Mononuclear cell (primary cell): Measurements from ENCODE around the gene FCRL5. TPM values are rescaled to one million over a fixed set of nuclear protein-coding genes. Genes with fewer than 3 reads are reported as not detected.

Source experiments
- H3K27me3 ChIP-seq: 2 replicates; pipeline ENCODE4 v1.6.0; 2011; ENCODE audit warnings: low read length, control low read depth; ENCODE audit not compliant: insufficient read depth
- H3K4me1 ChIP-seq: 2 replicates; pipeline ENCODE4 v1.5.1; 2011; ENCODE audit warnings: mild to moderate bottlenecking, low read length, control low read depth; ENCODE audit not compliant: insufficient read depth
- H3K4me3 ChIP-seq: 2 replicates; pipeline ENCODE4 v1.5.1; 2011; ENCODE audit warnings: mild to moderate bottlenecking, low read length, moderate library complexity
- H3K9me3 ChIP-seq: 2 replicates; pipeline ENCODE4 v1.5.1; 2011; ENCODE audit warnings: low read depth, mild to moderate bottlenecking, control low read depth, low read length
- total RNA-seq: library from RNA; depleted of rRNA; stranded (reverse); fragments of >200 nt; gene quantifications from one replicate; pipeline ENCODE4 v1.2.3, GENCODE V29; 2012

FCRL5 gene
- total RNA-seq, 1 donor: 6.6 TPM

DNA sequence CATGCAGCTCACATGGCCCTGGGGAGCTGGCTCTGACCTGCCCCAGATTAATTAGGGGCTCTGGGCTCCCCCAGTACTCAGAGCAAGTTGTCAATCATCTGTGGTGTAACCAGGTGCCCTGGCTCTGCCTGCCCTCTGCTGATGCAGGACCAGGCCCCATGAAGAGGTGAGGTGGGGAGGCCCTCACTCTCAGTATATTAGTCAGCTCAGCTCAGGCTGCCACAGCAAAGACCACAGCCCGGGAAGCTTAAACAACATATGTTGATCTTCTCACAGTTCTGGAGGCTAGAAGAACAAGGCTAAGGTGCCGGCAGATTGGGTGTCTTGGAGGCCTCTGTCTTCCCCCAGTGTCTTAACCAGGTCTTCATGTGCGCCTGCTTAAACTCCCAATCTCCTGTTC is 66.5 kb downstream of the FCRL5 start:
- H3K27me3 ChIP-seq: no peaks in the 10 kb centered on the region
- no peak overlapping the region for H3K4me3 ChIP-seq
- no peaks in the 10 kb centered on the region for H3K4me1 ChIP-seq
- no peaks in the 10 kb centered on the region for H3K9me3 ChIP-seq

- H3K4me1 ChIP-seq: no peaks in the 10 kb centered on the region
- no peak overlapping the region for H3K4me3 ChIP-seq
- H3K9me3 ChIP-seq: no peaks in the 10 kb centered on the region
- no peaks in the 10 kb centered on the region for H3K27me3 ChIP-seq
These were observed 67.7 kb downstream of the FCRL5 start for GRCh38 chr1:157484573-157484972.

- H3K9me3 ChIP-seq: no peaks in the 10 kb centered on the region
- no peaks in the 10 kb centered on the region for H3K4me1 ChIP-seq
- no peak overlapping the region for H3K4me3 ChIP-seq
- H3K27me3 ChIP-seq: no peaks in the 10 kb centered on the region
These were observed 68.7 kb downstream of the FCRL5 start for GRCh38 chr1:157483635-157484034.

DNA sequence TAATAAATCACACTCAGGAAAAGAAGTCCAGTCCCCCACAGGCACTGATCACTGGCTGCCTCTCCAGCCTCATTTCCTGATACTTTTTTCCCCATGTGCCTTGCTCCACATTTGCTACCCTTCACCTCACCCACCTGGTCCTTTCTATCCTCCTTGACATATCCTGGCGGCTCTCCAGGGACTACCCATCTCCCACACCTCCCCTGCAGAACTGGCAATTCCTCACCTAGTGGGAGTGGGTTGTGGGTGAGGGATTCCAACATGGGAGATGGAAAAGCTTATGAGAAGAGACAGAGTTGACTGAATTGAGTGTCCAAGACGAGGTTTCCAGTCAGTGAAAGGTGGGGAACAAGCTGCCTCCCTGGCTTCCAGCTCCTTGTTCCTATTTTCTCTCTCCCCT is 69.6 kb downstream of the FCRL5 start:
- Histone ChIP-seq H3K4me1 (no peaks in the 10 kb centered on the region), H3K27me3 (no peaks in the 10 kb centered on the region), H3K4me3 (no peak overlapping the region), H3K9me3 (no peaks in the 10 kb centered on the region)

DNA sequence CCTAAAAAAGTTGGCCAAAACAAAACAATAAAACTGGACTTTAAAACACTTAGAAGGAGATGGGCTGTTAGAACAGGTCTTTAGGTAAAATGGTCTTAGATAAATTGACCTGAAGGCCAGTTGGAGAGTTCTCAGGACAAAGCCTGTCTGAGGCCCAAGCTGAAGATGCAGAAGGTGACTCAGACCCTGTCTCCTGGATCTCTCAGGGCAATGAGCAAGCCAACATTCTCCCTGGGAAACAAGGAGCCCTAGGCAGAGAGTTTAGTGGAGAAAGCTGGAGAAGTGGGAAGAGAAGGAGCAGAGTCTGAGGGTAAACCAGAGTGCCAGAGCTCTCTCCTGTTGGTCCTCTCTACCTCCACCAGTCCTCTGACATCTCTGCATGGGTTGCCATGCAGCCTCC is 70.1 kb downstream of the FCRL5 start:
- Histone ChIP-seq H3K9me3 (no peaks in the 10 kb centered on the region), H3K4me1 (no peaks in the 10 kb centered on the region), H3K27me3 (no peaks in the 10 kb centered on the region), H3K4me3 (no peak overlapping the region)

- no peaks in the 10 kb centered on the region for H3K4me1 ChIP-seq
- no peak overlapping the region for H3K4me3 ChIP-seq
- H3K9me3 ChIP-seq: peaks cover 6% of the 10 kb centered on the region
- H3K27me3 ChIP-seq: no peaks in the 10 kb centered on the region
These were observed 74.3 kb downstream of the FCRL5 start for GRCh38 chr1:157478030-157478429.

DNA sequence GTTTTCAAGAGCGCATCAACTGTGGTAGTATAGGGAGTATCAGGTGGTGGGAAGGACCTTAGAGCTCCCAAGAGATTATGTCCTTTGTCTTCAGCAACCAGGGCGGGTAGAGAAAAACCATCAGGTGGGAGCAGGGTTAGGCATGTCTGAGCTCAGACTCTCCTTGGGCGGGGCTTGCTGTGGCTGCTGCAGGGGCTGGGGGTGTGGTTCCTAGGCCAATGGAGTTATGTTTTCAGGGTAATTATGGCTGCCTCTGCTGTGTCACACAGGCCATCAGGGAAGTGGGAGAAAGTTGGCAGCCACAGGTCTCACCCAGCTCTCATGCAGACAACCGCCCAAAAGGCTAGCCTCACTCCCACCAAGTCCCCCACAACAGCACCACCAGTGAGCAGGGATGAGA is 74.9 kb downstream of the FCRL5 start:
- Histone ChIP-seq H3K4me1 (no peaks in the 10 kb centered on the region), H3K4me3 (no peak overlapping the region), H3K9me3 (peaks cover 6% of the 10 kb centered on the region), H3K27me3 (peaks cover 5% of the 10 kb centered on the region)

DNA sequence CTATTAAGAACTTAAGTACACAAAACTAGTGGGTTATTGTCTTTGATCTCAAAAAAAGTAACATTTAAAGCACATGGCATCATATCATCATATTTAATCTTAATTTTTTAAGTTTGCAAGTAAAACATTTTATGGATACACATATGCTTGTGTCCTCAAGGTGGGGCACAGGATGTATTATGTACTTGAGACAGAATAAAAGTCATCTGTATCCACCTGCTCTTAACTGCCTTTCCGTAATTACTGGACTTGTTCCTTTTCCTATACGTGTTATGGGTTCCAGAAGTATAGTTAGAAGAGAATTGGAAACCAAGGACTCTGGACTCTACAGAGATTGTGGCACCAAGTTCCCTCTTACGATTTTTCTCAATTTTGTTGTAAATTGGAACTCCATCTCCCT is 79.4 kb downstream of the FCRL5 start:
- peaks cover 6% of the 10 kb centered on the region for H3K9me3 ChIP-seq
- peaks cover 6% of the 10 kb centered on the region for H3K27me3 ChIP-seq

DNA sequence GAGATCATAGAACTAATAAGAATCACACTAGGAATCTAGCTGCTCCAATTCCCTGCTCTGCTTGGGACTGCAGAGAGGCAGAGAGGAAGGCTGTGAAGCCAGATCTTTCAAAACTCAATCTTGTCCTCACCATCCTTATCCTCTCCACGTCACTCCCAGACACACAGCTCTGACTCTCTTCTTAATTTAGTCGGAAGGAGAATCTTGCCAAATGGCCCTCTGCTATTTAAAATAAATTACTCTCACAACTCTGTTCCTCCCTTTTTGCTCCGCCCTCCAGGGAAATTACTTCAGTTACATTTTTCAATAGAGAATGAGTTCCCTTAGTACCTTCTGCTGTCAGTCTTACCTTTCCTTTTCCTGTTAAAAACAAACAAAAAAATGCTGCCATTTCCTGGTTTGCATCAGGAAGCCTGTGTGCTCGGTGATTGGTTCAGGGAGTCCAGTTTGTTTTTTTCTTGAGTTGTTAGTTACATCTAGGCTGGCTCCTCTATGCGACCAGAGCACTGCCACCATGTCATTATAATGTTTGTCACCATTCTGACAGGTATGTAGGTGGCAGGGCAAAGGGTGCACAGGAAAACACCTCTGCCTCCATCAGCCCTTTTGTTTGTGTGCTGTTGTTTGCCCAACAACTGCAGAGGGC is 80.1 kb downstream of the FCRL5 start:
- Histone ChIP-seq H3K27me3 (peaks cover 6% of the 10 kb centered on the region), H3K4me3 (no peak overlapping the region), H3K4me1 (peaks cover 9% of the 10 kb centered on the region), H3K9me3 (peaks cover 6% of the 10 kb centered on the region)

More for the DNA sequence above, 79.4 kb downstream of the FCRL5 start:
- Histone ChIP-seq H3K4me1 (peaks cover 9% of the 10 kb centered on the region), H3K4me3 (no peak overlapping the region)

GRCh38 chr1:157471531-157471930 is 80.8 kb downstream of the FCRL5 start:
- H3K9me3 ChIP-seq: peaks cover 6% of the 10 kb centered on the region
- H3K27me3 ChIP-seq: peaks cover 6% of the 10 kb centered on the region
- H3K4me1 ChIP-seq: peaks cover 9% of the 10 kb centered on the region
- no peak overlapping the region for H3K4me3 ChIP-seq

DNA sequence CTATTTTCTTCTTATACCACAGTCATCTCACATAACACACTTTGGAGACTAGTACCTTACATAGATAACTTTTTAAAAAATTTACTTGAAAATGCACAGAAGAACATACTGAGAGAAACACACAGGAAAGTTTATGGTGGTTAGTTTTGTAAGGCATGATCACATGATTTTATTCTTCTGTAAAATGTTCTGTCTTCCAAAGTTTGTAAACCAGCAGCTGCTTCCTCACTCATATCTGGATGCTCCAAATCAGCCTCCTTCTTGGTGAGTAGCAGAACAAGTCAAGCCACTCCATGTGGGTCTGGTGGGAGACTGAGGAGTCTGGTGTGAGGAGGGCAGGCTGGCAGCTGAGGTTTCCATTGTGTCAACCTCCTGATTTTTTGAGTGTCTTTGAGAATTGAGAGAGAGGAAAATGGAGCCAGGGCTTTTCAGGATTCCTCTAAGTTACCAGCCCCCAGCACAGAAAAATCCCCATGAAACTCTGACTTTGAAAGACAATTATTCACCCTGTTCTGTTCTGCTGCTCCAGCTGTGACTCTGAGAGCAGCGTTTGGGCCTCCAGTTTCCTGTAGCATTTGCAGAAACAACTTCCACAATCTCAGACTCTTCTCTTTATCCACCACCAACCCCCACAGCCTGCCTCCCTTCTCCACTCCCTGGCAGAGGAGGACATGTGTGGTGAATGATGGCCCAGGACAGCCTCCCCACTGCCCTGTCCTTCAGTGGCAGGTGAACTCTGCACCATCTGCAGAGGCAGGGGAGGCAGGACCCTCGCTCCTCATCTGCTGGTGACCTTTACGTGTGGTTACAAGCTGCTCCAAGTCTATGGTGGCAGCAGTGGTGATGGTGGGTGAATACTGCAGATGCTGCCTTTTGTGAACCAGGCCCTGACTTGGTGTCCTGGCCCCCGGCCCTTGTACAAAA is 82.3 kb downstream of the FCRL5 start:
- Histone ChIP-seq H3K9me3 (no peaks in the 10 kb centered on the region), H3K4me1 (peaks cover 9% of the 10 kb centered on the region), H3K4me3 (no peak overlapping the region), H3K27me3 (peaks cover 6% of the 10 kb centered on the region)

- Histone ChIP-seq H3K27me3 (peaks cover 6% of the 10 kb centered on the region), H3K4me3 (no peak overlapping the region), H3K9me3 (no peaks in the 10 kb centered on the region), H3K4me1 (peaks cover 9% of the 10 kb centered on the region)
These were observed 83.0 kb downstream of the FCRL5 start for GRCh38 chr1:157469300-157469699.

DNA sequence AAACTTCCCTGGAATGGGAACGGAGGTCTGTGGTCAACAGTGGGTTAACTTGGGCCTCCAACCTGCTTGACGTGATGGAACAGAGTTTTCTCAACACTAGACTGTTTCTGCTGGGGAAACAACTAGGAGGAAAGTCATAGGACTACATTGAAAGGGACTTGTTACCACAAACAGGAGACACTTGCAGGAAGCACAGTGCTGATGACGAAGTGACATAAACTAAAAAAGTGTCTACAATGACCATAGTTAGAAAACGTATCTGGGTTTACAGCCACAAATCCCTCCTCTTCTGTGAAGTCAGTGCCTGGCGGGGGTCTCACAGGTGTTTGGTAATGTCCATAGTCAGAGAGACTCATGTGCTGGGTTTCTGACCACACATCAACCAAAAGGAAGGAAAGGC is 86.3 kb downstream of the FCRL5 start:
- H3K27me3 ChIP-seq: no peaks in the 10 kb centered on the region
- no peak overlapping the region for H3K4me3 ChIP-seq
- H3K4me1 ChIP-seq: peaks cover 9% of the 10 kb centered on the region
- H3K9me3 ChIP-seq: no peaks in the 10 kb centered on the region
